GM12872 (cell line): ENCODE measurements around the gene ARRDC1.

Experiments used
- TF ChIP-seq, protein P1 (sequence below): IDR thresholded peaks from 3 replicates; pipeline ENCODE4 v1.5.1; 2011; ENCODE audit warnings: low read depth, mild to moderate bottlenecking, low read length, moderate library complexity; ENCODE audit not compliant: insufficient read depth

Gene ARRDC1

GRCh38 chr9:137588891-137589290 lies 16.6 kb upstream of the ARRDC1 start:
- TF ChIP-seq, protein P1, sequence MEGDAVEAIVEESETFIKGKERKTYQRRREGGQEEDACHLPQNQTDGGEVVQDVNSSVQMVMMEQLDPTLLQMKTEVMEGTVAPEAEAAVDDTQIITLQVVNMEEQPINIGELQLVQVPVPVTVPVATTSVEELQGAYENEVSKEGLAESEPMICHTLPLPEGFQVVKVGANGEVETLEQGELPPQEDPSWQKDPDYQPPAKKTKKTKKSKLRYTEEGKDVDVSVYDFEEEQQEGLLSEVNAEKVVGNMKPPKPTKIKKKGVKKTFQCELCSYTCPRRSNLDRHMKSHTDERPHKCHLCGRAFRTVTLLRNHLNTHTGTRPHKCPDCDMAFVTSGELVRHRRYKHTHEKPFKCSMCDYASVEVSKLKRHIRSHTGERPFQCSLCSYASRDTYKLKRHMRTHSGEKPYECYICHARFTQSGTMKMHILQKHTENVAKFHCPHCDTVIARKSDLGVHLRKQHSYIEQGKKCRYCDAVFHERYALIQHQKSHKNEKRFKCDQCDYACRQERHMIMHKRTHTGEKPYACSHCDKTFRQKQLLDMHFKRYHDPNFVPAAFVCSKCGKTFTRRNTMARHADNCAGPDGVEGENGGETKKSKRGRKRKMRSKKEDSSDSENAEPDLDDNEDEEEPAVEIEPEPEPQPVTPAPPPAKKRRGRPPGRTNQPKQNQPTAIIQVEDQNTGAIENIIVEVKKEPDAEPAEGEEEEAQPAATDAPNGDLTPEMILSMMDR = no peak

DNA sequence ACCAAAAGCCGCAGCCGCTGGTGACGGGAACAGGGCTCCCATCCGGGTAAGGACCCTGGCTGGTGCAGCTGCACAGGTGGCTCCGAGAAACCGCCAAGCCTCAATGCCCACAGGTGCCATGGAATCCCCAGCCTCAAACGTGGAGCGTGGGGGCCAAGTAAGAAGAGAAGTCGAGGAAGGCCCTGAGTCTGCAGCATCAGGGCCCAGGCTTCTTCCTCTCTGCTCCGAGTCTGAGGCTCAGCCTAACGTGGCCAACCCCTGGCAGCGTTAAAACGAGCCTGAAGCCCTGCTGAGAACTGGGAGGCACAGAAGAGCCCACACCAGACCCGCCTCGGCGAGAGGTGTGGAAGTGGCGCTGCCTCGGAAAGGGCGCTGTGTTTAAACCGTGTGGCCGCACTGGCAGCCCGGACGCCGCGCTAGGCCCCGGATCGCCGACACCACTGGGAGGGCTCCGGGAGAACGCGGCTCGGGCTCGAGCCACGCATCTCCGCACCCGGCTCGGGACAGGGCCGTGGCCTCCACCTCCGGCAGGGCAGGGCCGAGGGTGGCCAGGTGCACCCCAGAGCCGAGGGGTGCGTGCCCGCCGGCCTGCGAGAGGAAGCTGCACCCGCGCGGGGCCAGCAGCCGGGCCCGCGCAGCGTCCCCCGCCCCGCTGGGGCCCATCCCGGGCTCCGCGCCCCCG lies 15.9 kb upstream of the ARRDC1 start:
- TF ChIP-seq, protein P1 = no peak

DNA sequence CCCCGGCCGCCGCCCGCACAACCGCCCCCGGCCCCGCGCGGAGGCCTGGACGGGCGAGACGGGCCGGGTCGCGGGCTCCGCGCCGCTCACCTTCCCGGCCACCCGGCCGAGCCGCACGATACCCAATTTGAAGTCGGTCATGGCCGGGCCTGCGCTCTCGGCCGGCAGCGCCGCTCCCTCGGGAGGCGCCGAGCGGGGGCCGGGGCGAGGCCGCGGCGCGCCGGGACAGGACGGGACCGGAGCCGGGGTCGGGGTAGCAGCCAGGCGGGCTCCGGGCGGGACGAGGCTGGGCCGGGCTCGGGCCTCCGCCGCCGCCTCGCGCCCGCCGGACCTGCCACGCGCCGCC lies 15.4 kb upstream of the ARRDC1 start:
- TF ChIP-seq, protein P1 = no peak

DNA sequence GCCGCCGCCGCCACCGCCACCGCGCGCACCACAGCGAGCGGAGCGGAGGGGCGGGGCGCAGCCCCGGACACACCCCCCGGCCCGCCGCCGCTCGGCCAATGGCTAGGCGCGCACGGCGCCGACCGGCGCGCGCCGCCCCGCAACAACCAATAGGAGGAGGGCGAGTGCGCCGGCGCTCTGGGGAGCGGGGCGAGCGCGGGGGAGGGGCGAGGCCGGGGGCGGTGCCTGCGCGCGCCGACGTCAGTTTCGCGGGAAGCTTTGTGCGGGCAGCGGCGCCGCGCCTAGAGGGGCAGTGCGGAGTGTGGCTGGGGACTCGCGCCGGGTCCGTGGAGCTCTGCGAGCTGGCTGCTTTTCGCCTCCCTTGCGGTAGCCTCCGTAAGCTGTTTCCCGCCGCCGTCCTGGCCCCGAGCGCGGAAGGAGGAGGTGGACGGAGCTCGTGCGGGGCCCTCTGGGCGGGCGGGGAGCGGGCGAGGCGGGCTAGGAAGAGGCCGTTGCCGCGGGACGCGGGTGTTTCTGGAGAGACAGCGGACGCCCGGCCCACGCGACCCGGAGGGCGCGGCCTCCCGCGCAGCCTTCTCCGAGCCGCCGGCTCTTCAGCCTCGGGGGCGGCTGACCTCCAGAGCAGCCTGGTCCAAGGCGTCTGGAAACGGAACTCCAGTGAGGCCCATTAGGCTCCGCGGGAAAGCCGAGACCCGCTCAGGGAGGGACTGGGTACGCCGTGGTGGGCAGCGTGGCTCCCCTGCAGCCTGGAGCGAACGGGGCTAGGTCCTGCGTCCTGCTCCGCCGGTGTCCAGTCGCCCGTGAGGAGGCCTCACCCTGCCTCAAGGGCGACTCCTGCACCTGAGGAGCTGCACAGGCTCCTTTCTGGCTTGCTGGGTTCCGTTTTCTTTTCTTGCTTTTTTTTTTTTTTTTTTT lies 14.8 kb upstream of the ARRDC1 start, which contains the start of gene ZMYND19:
Gene ZMYND19 (minus strand): TSS at position 44 of the 915 bp plus-strand sequence. CDS start 249 bp downstream, outside the sequence.
- TF ChIP-seq, protein P1 = no peak

GRCh38 chr9:137592767-137593166 lies 12.7 kb upstream of the ARRDC1 start:
- TF ChIP-seq, protein P1 = no peak

GRCh38 chr9:137593176-137593575 lies 12.3 kb upstream of the ARRDC1 start:
- TF ChIP-seq, protein P1 = no peak

DNA sequence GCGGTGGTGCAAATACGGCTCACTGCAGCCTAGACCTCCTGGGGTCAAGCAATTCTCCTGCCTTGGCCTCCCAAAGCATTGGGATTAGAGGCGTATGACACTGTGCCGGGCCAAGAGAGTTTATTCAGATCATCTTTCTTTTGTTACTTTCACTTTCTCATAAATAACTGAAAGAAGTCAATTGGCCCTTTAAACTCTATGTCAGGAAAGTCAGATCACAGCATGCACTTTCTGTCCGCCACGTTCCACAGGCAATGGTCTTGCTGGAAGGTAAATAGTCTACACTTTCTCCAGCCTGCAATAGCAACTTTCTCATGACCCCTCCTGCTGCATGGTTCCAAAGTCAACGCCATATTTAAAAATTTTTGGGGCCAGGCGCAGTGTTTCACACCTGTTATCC lies 6.5 kb upstream of the ARRDC1 start:
- TF ChIP-seq, protein P1 = no peak
